A673 (cell line): ENCODE data around the gene FLRT1.

Experiments used
- EZH2 ChIP-seq: fragments of 200-600 bp; sonication (generic); IDR thresholded peaks from 2 replicates; pipeline ENCODE4 v1.6.1; 2017; ENCODE audit warnings: borderline replicate concordance, low read depth, mild to moderate bottlenecking, mixed read lengths, antibody characterized with exemption, low read length; ENCODE audit not compliant: poor library complexity, severe bottlenecking
- TF ChIP-seq, protein P1 (sequence below): fragments of 300-800, 200-600 bp; sonication (generic); conservative IDR thresholded peaks from 2 replicates; pipeline ENCODE4 v1.5.1; 2017; ENCODE audit warnings: low read depth, mild to moderate bottlenecking, antibody characterized with exemption, low read length, moderate library complexity, mixed read lengths

DNA sequence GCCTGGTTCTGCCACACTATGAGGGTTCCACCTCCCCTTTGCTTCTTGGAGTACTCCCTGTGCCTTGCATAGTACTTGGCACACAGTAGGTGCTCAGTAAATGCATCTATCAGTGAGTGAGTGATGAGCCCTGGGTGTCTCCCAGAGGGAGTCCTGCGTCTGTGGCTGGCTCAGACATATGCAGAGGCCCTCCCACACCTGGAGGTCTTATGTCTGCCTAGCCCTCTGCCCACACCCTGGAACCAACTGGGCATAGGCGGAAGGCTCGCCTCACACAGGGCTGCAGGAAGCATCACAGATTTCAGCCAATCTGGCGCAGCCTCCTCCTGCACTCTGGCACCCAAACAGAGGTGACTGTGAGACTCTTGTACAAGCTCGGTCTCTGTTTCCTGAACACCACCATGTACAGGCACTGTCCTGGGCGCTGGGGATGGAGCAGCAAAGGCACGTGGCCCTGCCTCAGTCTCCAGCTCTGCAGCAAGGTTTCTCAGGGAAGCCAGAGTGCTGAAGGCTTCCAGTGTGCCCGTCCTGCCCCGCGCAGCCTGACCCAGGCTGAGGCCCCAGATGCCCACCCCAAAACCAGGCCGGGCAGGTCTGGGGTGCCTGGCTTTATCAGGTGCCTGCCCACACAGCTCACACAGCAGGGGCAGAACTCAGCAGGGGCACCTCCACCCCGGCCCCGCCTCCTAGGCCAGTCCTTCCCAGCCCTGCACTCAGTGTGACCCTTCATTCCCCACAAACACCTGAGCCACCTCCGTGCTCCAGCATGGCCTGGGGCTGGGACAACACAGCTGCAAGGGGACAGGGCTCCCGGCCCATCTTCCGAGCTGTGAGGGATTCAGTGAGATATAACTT is 26.7 kb downstream of the FLRT1 start:
- TF ChIP-seq, protein P1, sequence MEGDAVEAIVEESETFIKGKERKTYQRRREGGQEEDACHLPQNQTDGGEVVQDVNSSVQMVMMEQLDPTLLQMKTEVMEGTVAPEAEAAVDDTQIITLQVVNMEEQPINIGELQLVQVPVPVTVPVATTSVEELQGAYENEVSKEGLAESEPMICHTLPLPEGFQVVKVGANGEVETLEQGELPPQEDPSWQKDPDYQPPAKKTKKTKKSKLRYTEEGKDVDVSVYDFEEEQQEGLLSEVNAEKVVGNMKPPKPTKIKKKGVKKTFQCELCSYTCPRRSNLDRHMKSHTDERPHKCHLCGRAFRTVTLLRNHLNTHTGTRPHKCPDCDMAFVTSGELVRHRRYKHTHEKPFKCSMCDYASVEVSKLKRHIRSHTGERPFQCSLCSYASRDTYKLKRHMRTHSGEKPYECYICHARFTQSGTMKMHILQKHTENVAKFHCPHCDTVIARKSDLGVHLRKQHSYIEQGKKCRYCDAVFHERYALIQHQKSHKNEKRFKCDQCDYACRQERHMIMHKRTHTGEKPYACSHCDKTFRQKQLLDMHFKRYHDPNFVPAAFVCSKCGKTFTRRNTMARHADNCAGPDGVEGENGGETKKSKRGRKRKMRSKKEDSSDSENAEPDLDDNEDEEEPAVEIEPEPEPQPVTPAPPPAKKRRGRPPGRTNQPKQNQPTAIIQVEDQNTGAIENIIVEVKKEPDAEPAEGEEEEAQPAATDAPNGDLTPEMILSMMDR: no peak
- TF ChIP-seq EZH2: no peak
